ENCODE results near the gene MTOR. TPM values are rescaled to one million over a fixed set of nuclear protein-coding genes. Genes with fewer than 3 reads are reported as not detected.
"Not testable (repeated sequence)": the region's sequence is repeated elsewhere in the genome, so short reads cannot be mapped to it uniquely, and the experiment has no call there.

The MTOR gene
- total RNA-seq, 1 donor from 2014 or later, result 31.9 TPM

DNA sequence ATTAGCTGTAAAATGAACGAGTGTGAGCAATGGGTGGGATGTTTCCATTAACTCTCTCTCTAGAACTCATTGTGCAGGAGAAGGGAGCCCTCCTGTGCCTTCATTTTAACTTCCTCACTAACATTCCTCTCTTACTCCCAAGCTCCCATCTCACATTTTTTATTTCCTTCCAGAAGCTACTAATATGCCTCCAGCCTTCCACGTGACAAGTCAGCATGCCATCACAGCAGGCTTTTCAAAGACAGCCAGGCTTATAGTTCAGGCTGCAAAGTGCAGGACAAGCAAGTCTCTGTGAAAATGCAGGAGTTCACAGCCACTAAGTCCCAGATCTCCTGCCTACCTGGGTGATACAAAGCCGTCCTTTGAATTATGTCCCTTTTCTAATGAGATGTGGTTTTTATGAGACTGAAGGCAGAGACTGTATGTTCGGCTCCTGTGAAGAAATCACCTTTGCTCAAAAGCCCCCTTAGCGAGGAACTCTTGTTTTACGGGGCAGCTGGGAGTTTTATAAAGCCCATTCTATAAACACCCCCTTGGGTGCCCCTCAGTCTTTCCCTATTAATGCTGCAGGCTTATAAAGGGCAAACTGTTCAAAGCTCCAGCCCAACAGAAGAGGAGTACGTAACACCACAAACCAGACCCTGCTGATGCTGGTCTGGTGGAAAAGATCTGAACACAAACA, 87.9 kb downstream of the MTOR start:
- peaks cover 1% of the 10 kb centered on the region for H3K36me3 ChIP-seq (ENCODE audit: control insufficient read depth, insufficient read depth, low read length)
- no peak overlapping the region for H3K4me3 ChIP-seq (ENCODE audit: low read depth, low read length)
- TF ChIP-seq, protein P1, sequence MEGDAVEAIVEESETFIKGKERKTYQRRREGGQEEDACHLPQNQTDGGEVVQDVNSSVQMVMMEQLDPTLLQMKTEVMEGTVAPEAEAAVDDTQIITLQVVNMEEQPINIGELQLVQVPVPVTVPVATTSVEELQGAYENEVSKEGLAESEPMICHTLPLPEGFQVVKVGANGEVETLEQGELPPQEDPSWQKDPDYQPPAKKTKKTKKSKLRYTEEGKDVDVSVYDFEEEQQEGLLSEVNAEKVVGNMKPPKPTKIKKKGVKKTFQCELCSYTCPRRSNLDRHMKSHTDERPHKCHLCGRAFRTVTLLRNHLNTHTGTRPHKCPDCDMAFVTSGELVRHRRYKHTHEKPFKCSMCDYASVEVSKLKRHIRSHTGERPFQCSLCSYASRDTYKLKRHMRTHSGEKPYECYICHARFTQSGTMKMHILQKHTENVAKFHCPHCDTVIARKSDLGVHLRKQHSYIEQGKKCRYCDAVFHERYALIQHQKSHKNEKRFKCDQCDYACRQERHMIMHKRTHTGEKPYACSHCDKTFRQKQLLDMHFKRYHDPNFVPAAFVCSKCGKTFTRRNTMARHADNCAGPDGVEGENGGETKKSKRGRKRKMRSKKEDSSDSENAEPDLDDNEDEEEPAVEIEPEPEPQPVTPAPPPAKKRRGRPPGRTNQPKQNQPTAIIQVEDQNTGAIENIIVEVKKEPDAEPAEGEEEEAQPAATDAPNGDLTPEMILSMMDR (IDR thresholded peaks at IDR 0.05; ENCODE audit: insufficient read depth, low read length, severe bottlenecking), result no peak
- DNase-seq (ENCODE audit: low read depth) (no peak), FAIRE-seq (no peak)
- no peaks in the 10 kb centered on the region for H3K27me3 ChIP-seq (ENCODE audit: control insufficient read depth, insufficient read depth, low read length)

DNA sequence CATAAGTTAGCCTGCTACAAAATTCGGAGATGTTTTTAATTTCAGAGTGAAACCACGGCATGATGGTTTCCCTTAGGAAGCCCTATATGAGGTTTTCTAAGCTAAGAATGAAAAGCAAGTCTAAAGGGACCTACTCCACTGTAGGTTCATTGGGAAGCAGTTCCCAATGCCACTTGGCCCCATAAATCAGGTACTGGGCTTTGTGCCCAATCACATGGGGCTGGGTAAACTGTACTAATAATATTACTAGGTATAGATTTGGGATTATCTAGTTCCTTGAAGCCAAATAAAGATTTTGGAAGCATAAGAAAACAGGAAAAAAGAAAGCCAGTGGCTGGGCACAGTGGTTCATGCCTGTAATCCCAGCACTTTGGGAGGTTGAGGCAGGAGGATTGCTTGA, 92.2 kb downstream of the MTOR start:
- Histone ChIP-seq H3K27me3 (ENCODE audit: control insufficient read depth, insufficient read depth, low read length) (no peaks in the 10 kb centered on the region), H3K36me3 (ENCODE audit: control insufficient read depth, insufficient read depth, low read length) (no peaks in the 10 kb centered on the region), H3K4me3 (ENCODE audit: low read depth, low read length) (no peak overlapping the region)
- FAIRE-seq, result no peak
- DNase-seq (ENCODE audit: low read depth), result no peak
- TF ChIP-seq, protein P1 (IDR thresholded peaks at IDR 0.05; ENCODE audit: insufficient read depth, low read length, severe bottlenecking), result no peak

DNA sequence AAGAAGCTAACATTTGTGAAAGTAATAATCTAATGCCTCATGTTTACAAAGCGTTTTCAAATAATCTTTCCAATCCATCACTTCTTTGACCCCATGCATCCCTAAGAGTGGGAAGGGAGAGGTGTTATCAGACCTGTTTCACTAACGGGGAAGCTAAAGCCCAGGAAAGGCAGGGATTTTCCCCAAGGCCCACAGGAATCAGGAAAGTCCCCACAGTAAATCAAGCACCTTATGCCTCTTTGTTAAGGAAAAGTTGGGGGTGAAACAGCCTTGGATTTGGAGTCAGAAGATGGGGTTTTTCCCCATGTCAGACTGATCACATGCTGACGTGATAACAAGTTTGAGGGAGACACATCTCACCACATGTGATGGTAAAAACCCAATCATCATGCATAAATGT, 93.1 kb downstream of the MTOR start:
- DNase-seq (ENCODE audit: low read depth) (no peak), FAIRE-seq (no peak)
- H3K36me3 ChIP-seq (ENCODE audit: control insufficient read depth, insufficient read depth, low read length), result no peaks in the 10 kb centered on the region
- H3K4me3 ChIP-seq (ENCODE audit: low read depth, low read length), result no peak overlapping the region
- H3K27me3 ChIP-seq (ENCODE audit: control insufficient read depth, insufficient read depth, low read length), result no peaks in the 10 kb centered on the region
- TF ChIP-seq, protein P1 (IDR thresholded peaks at IDR 0.05; ENCODE audit: insufficient read depth, low read length, severe bottlenecking), result no peak

DNA sequence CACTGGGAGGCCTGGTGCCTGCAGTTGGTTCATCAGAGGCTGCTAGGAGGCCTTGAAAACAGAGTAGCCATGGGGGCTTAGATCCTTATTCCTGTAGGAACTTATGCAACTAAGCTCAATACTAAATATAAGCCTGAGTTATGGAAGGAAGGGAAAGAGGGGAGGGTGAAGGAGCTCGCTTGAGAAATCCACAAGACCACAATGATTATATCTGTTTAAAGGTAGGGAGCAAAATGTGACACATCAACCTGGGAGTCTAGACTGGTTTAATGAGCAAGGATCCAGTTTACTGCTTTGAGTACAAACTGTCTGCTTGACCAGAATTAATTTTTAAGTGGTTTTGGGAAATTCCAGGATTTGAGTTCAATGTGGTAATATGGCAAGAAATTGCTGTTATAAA, 93.6 kb downstream of the MTOR start:
- Histone ChIP-seq H3K27me3 (ENCODE audit: control insufficient read depth, insufficient read depth, low read length) (no peaks in the 10 kb centered on the region), H3K4me3 (ENCODE audit: low read depth, low read length) (no peak overlapping the region), H3K36me3 (ENCODE audit: control insufficient read depth, insufficient read depth, low read length) (no peaks in the 10 kb centered on the region)
- TF ChIP-seq, protein P1 (IDR thresholded peaks at IDR 0.05; ENCODE audit: insufficient read depth, low read length, severe bottlenecking), result no peak
- DNase-seq (ENCODE audit: low read depth), result no peak
- no peak for FAIRE-seq

DNA sequence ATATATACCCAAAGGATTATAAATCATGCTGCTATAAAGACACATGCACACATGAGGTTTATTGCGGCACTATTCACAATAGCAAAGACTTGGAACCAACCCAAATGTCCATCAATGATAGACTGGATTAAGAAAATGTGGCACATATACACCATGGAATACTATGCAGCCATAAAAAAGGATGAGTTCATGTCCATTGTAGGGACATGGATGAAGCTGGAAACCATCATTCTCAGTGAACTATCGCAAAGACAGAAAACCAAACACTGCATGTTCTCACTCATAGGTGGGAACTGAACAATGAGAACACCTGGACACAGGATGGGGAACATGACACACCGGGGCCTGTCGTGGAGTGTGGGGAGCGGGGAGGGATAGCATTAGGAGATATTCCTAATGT, 95.6 kb downstream of the MTOR start:
- not testable (repeated sequence) for H3K36me3 ChIP-seq (ENCODE audit: control insufficient read depth, insufficient read depth, low read length); DNase-seq (ENCODE audit: low read depth); FAIRE-seq; H3K4me3 ChIP-seq (ENCODE audit: low read depth, low read length); H3K27me3 ChIP-seq (ENCODE audit: control insufficient read depth, insufficient read depth, low read length)

DNA sequence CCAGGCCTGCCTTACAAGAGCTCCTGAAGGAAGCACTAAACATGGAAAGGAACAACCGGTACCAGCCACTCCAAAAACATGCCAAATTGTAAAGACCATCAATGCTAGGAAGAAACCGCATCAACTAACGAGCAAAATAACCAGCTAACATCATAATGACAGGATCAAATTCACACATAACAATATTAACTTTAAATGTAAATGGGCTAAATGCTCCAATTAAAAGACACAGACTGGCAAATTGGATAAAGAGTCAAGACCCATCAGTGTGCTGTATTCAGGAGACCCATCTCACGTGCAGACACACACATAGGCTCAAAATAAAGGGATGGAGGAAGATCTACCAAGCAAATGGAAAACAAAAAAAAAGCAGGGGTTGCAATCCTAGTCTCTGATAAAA, 99.6 kb downstream of the MTOR start:
- H3K27me3 ChIP-seq (ENCODE audit: control insufficient read depth, insufficient read depth, low read length); DNase-seq (ENCODE audit: low read depth); FAIRE-seq: not testable (repeated sequence)

DNA sequence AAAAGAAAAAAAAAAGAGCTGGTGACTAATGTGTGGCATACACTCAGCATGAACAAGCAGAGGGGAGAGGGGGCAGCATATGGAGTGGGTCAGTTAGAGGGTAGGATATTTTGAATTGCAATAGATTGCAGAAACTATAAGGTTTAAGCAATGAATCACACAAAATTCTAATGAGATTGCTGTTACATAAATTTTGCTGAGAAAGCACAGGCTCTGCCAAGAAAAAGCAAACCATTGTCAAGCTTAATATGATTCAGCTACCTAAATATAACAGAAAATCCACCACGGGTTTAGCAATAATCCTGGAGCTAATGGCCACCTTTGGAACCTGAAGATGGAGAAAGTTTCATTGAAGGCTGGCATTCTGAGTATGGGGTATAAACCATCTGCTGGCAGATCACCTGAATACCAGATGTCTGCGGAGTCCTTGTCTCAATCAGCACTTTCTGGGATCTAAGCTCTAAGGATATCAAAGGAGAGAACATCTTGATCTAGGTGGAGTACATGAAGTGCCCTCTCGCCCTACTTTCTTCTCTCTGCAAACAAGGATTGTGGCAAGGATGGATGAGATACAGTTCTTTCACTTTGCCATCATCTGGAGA, 103.5 kb downstream of the MTOR start:
- TF ChIP-seq, protein P1 (IDR thresholded peaks at IDR 0.05; ENCODE audit: insufficient read depth, low read length, severe bottlenecking), result no peak
- H3K4me3 ChIP-seq (ENCODE audit: low read depth, low read length), result no peak overlapping the region
- H3K36me3 ChIP-seq (ENCODE audit: control insufficient read depth, insufficient read depth, low read length), result peaks cover 6% of the 10 kb centered on the region
- DNase-seq (ENCODE audit: low read depth) (peak; percentile 96), FAIRE-seq (no peak)
- H3K27me3 ChIP-seq (ENCODE audit: control insufficient read depth, insufficient read depth, low read length), result no peaks in the 10 kb centered on the region

More for the DNA sequence above, 99.6 kb downstream of the MTOR start:
- H3K4me3 ChIP-seq (ENCODE audit: low read depth, low read length); H3K36me3 ChIP-seq (ENCODE audit: control insufficient read depth, insufficient read depth, low read length): not testable (repeated sequence)
